Measurements from ENCODE around the gene RRAS2. TPM values are rescaled to one million over a fixed set of nuclear protein-coding genes. Genes with fewer than 3 reads are reported as not detected.

RRAS2 gene
- total RNA-seq, 4 donors from 2014 or later = 40.7 to 75.4 (median 58.0) TPM

DNA sequence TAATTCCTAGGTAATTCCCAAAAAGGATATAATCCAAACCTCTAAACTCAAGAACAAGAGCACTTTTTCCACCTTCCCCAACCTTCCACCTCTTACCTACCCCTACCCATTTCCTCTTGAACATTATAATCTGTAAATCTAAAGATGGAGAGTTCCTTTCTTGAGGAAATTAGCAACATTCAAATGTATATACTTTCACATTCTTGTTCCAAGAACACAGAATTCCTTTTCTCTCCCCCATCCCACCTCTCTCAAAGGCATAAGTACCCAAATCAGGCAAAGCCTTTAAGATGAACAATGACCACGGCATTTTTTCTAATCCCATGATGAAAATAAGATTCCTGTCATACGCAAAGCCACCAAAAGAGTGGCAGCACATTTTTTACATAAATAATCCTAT is 18.3 kb downstream of the RRAS2 start:
- no peak overlapping the region for H3K4me3 ChIP-seq
- TF ChIP-seq EP300 (IDR thresholded peaks at IDR 0.05) (no peak), POLR2A (IDR thresholded peaks at IDR 0.05; ENCODE audit: low read depth) (no peak), POLR2AphosphoS5 (IDR thresholded peaks at IDR 0.05) (no peak)
- TF ChIP-seq, protein P1, sequence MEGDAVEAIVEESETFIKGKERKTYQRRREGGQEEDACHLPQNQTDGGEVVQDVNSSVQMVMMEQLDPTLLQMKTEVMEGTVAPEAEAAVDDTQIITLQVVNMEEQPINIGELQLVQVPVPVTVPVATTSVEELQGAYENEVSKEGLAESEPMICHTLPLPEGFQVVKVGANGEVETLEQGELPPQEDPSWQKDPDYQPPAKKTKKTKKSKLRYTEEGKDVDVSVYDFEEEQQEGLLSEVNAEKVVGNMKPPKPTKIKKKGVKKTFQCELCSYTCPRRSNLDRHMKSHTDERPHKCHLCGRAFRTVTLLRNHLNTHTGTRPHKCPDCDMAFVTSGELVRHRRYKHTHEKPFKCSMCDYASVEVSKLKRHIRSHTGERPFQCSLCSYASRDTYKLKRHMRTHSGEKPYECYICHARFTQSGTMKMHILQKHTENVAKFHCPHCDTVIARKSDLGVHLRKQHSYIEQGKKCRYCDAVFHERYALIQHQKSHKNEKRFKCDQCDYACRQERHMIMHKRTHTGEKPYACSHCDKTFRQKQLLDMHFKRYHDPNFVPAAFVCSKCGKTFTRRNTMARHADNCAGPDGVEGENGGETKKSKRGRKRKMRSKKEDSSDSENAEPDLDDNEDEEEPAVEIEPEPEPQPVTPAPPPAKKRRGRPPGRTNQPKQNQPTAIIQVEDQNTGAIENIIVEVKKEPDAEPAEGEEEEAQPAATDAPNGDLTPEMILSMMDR (IDR thresholded peaks at IDR 0.05) = no peak
- 88% methylated on average over 2 of the region's 2 CpGs for WGBS
- DNase-seq (ENCODE audit: extremely low spot score) = no peak
- intact Hi-C loops (cut with DNase I) = no loop called here
- H3K27me3 ChIP-seq = no peaks in the 10 kb centered on the region
- H3K36me3 ChIP-seq = no peaks in the 10 kb centered on the region
- peaks cover 0 to 18% (median 5%) of the 10 kb centered on the region in 4 donors for H3K4me1 ChIP-seq
- H3K27ac ChIP-seq (replicated peaks in 1 of 4) = no peak overlapping the region
- H3K9me3 ChIP-seq = peaks cover 0 to 7% (median 0%) of the 10 kb centered on the region in 4 donors

- intact Hi-C loops (cut with DNase I) = no loop called here
- DNase-seq (ENCODE audit: extremely low spot score) = no peak
- peaks cover 0 to 7% (median 0%) of the 10 kb centered on the region in 4 donors for H3K9me3 ChIP-seq
- 90% methylated on average over 1 of the region's 1 CpG for WGBS
- no peaks in the 10 kb centered on the region for H3K27me3 ChIP-seq
- no peaks in the 10 kb centered on the region for H3K36me3 ChIP-seq
- H3K4me1 ChIP-seq = peaks cover 0 to 22% (median 11%) of the 10 kb centered on the region in 4 donors
- no peak overlapping the region for H3K27ac ChIP-seq (replicated peaks in 1 of 4)
- TF ChIP-seq, protein P1 (IDR thresholded peaks at IDR 0.05) = no peak
- TF ChIP-seq EP300 (IDR thresholded peaks at IDR 0.05) (no peak), POLR2A (IDR thresholded peaks at IDR 0.05; ENCODE audit: low read depth) (no peak), POLR2AphosphoS5 (IDR thresholded peaks at IDR 0.05) (no peak)
- H3K4me3 ChIP-seq = no peak overlapping the region
These were observed 19.6 kb downstream of the RRAS2 start for GRCh38 chr11:14339356-14339755.

DNA sequence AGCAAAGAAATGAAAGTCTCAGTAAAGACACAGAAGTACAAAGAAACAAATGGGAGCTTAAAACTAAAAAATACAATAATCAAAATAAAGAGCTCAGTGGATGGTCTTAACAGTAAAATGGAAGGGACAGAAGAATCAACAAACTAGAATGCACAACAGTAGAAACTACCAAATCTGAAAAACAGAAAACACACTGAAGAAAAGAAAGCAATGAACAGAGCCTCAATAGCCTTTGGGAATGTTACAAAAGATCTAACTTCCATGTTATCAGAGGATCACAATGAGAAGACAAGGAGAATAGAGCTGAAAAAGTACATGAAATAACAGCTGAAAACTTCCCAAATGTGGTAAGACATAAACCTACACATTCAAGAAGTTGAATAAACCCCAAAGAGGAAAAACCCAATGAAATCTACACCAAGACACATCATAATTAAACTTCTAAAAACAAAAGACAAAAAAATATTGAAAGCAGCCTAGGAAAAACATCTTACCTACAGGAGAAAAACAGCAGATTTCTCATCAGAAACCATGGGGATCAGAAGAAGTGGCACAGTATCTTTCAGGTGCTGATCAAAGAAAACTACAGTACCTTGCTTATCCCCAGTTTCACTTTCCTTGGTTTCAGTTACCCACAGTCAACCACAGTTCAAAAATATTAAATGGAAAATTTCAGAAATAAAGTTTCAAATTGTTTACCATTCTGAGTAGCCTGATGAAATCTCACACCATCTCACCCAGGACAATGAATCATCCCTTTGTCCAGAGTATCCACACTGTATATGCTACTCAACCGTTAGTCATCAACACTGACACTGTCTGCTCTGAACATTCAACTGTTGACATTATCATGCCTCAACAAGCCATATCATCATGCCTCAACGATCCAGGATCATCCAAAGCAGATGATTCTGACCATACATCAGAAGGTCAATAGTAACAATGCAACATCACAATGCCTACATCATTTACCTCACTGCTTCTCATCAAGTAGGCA is 22.2 kb downstream of the RRAS2 start:
- H3K36me3 ChIP-seq = no peaks in the 10 kb centered on the region
- 55% methylated on average over 2 of the region's 2 CpGs for WGBS
- no peak for DNase-seq (ENCODE audit: extremely low spot score)
- intact Hi-C loops (cut with DNase I) = no loop called here
- peaks cover 0 to 7% (median 0%) of the 10 kb centered on the region in 4 donors for H3K9me3 ChIP-seq
- H3K4me3 ChIP-seq = no peak overlapping the region
- peaks cover 0 to 22% (median 11%) of the 10 kb centered on the region in 4 donors for H3K4me1 ChIP-seq
- H3K27ac ChIP-seq (replicated peaks in 1 of 4) = no peak overlapping the region
- no peaks in the 10 kb centered on the region for H3K27me3 ChIP-seq
- TF ChIP-seq, protein P1 (IDR thresholded peaks at IDR 0.05) = no peak
- TF ChIP-seq POLR2A (IDR thresholded peaks at IDR 0.05; ENCODE audit: low read depth) = no peak
- TF ChIP-seq EP300 (IDR thresholded peaks at IDR 0.05) = no peak
- no peak for TF ChIP-seq POLR2AphosphoS5 (IDR thresholded peaks at IDR 0.05)

DNA sequence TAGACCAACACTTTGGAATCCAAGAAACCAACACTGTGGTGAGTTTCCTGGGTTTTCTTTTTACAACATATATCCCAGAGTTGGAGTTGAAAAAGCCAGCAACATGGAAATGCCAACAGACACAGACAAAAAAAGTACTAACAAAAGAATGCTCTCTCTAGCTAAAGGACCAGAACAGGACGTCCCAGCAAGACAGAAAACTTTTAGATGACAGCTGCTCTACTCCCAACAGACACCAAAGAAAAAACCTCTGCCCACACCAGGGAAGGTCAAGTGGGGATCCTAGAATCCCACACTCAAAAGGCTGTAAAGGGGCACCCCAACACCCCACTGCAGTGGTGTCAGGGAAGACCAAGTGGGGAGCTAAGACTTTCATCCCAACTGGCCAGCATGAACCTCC is 23.3 kb downstream of the RRAS2 start:
- intact Hi-C loops (cut with DNase I) = no loop called here
- 65% methylated on average over 1 of the region's 1 CpG for WGBS

More for the DNA sequence above, 23.3 kb downstream of the RRAS2 start:
- no peaks in the 10 kb centered on the region for H3K27me3 ChIP-seq
- no peak overlapping the region for H3K27ac ChIP-seq (replicated peaks in 1 of 4)
- H3K4me1 ChIP-seq = peaks cover 0 to 22% (median 11%) of the 10 kb centered on the region in 4 donors
- no peak for DNase-seq (ENCODE audit: extremely low spot score)
- no peak overlapping the region for H3K4me3 ChIP-seq
- TF ChIP-seq, protein P1 (IDR thresholded peaks at IDR 0.05) = no peak
- no peak for TF ChIP-seq POLR2A (IDR thresholded peaks at IDR 0.05; ENCODE audit: low read depth)
- TF ChIP-seq EP300 (IDR thresholded peaks at IDR 0.05) = no peak
- H3K9me3 ChIP-seq = peaks cover 0 to 7% (median 0%) of the 10 kb centered on the region in 4 donors
- no peaks in the 10 kb centered on the region for H3K36me3 ChIP-seq

All from esophagus muscularis mucosa (tissue), 4 donors.